Measurements from ENCODE around the gene HSD17B8. TPM values are rescaled to one million over a fixed set of nuclear protein-coding genes. Genes with fewer than 3 reads are reported as not detected.

HSD17B8 gene
- total RNA-seq: 10 to 100 TPM in 2 of 5 donors, 1 to 10 TPM in 2, not detected in 1; 8.0 to 24.8 (median 14.5) TPM
- polyA plus RNA-seq: 10 to 100 TPM; 21.5 to 29.9 (median 24.5) TPM
- long read RNA-seq, donor 1, partial matches to known transcripts: 0 of 2 reads
- long read RNA-seq, donor 1, other reads (novel, unspliced or antisense): 0 of 2 reads
- long read RNA-seq, donor 2, transcript HSD17B8-203 (9 exons, 990 nt): major isoform, 7 of 8 reads
- long read RNA-seq, donor 2, partial matches to known transcripts: 0 of 8 reads
- long read RNA-seq, donor 2, other reads (novel, unspliced or antisense): 0 of 8 reads
- long read RNA-seq, donor 3, transcript HSD17B8-203 (9 exons, 990 nt): major isoform, 5 of 5 reads
- long read RNA-seq, donor 3, partial matches to known transcripts: 0 of 5 reads
- long read RNA-seq, donor 3, other reads (novel, unspliced or antisense): 0 of 5 reads
- long read RNA-seq, donor 4, partial matches to known transcripts: 0 of 1 reads
- long read RNA-seq, donor 4, other reads (novel, unspliced or antisense): 0 of 1 reads
- long read RNA-seq, donor 5, transcript HSD17B8-203 (9 exons, 990 nt): major isoform, 5 of 5 reads
- long read RNA-seq, donor 5, partial matches to known transcripts: 0 of 5 reads
- long read RNA-seq, donor 5, other reads (novel, unspliced or antisense): 0 of 5 reads
- long read RNA-seq, donor 6, transcript HSD17B8-203 (9 exons, 990 nt): major isoform, 19 of 19 reads
- long read RNA-seq, donor 6, partial matches to known transcripts: 0 of 19 reads
- long read RNA-seq, donor 6, other reads (novel, unspliced or antisense): 0 of 19 reads
- long read RNA-seq, donor 7, transcript HSD17B8-203 (9 exons, 990 nt): major isoform, 6 of 6 reads
- long read RNA-seq, donor 7, partial matches to known transcripts: 0 of 6 reads
- long read RNA-seq, donor 7, other reads (novel, unspliced or antisense): 0 of 6 reads
- long read RNA-seq, donor 8, transcript HSD17B8-203 (9 exons, 990 nt): major isoform, 7 of 7 reads
- long read RNA-seq, donor 8, partial matches to known transcripts: 0 of 7 reads
- long read RNA-seq, donor 8, other reads (novel, unspliced or antisense): 0 of 7 reads
- long read RNA-seq, donor 9, transcript HSD17B8-203 (9 exons, 990 nt): major isoform, 5 of 10 reads
- long read RNA-seq, donor 9, partial matches to known transcripts: 5 of 10 reads
- long read RNA-seq, donor 9, other reads (novel, unspliced or antisense): 0 of 10 reads
- long read RNA-seq, donor 10, partial matches to known transcripts: 0 of 2 reads
- long read RNA-seq, donor 10, other reads (novel, unspliced or antisense): 0 of 2 reads

DNA sequence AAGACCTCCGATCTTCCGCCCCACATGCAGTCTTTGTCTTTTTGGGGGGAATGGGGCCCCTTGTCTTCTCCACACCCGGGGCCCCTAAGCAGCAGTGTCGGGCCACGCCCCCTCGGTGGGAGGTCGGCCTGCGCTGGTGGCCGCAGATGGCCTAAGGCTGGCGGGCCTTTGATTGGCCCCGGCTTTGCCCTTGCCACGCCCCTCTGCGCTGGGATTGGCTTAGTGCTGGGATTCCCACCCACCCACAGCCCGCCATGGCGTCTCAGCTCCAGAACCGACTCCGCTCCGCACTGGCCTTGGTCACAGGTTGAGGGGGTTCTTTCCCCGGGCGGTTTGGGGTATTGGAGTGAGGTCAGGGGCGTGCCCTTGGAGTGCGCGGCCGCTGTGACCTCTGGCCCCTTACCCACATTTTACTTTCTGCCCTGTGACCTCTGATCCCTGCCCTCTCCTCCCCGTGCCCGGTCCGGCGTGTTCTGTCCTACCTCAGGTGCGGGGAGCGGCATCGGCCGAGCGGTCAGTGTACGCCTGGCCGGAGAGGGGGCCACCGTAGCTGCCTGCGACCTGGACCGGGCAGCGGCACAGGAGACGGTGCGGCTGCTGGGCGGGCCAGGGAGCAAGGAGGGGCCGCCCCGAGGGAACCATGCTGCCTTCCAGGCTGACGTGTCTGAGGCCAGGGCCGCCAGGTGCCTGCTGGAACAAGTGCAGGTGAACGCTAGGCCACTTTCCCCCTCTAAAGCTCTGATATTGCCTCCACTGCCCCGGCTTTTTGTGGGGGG, at the start of gene HSD17B8:
Gene HSD17B8, plus strand, starts transcription at position 241 of the 776 bp plus-strand sequence. Its CDS starts 14 bp downstream, at position 255.
- Histone ChIP-seq H3K36me3 (peaks cover 17 to 27% (median 25%) of the 10 kb centered on the region in 4 donors), H3K9me3 (no peaks in the 10 kb centered on the region), H3K27me3 (no peaks in the 10 kb centered on the region), H3K4me3 (peak within 1 kb of the TSS; percentile 59 to 83 (median 72)), H3K27ac (peak within 1 kb of the TSS; percentile 81 to 86 (median 83)), H3K4me1 (peaks cover 46 to 72% (median 68%) of the 10 kb centered on the region in 4 donors)
- intact Hi-C loops (cut with DNase I; ENCODE audit: low total_unique reads): no loop called here
- TF ChIP-seq POLR2AphosphoS5 (IDR thresholded peaks at IDR 0.05): peak in 2 of 3 donors; percentile 71 to 85
- TF ChIP-seq, protein P1, sequence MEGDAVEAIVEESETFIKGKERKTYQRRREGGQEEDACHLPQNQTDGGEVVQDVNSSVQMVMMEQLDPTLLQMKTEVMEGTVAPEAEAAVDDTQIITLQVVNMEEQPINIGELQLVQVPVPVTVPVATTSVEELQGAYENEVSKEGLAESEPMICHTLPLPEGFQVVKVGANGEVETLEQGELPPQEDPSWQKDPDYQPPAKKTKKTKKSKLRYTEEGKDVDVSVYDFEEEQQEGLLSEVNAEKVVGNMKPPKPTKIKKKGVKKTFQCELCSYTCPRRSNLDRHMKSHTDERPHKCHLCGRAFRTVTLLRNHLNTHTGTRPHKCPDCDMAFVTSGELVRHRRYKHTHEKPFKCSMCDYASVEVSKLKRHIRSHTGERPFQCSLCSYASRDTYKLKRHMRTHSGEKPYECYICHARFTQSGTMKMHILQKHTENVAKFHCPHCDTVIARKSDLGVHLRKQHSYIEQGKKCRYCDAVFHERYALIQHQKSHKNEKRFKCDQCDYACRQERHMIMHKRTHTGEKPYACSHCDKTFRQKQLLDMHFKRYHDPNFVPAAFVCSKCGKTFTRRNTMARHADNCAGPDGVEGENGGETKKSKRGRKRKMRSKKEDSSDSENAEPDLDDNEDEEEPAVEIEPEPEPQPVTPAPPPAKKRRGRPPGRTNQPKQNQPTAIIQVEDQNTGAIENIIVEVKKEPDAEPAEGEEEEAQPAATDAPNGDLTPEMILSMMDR (IDR thresholded peaks at IDR 0.05): no peak
- 1 to 2% (median 1%) methylated on average over 44 to 48 of the region's 48 CpGs for WGBS, 5 donors
- peak; percentile 96 to 98 for DNase-seq

GRCh38 chr6:33156561-33156960, 47.9 kb upstream of the HSD17B8 start:
- intact Hi-C loops (cut with DNase I; ENCODE audit: low total_unique reads): no loop called here
- 73 to 95% (median 87%) methylated on average over 6 of the region's 6 CpGs for WGBS, 5 donors
- no peaks in the 10 kb centered on the region for H3K36me3 ChIP-seq
- no peak for DNase-seq
- H3K4me1 ChIP-seq: peaks cover 8 to 13% (median 11%) of the 10 kb centered on the region in 4 donors
- H3K27ac ChIP-seq: no peak overlapping the region
- TF ChIP-seq, protein P1 (IDR thresholded peaks at IDR 0.05): no peak
- H3K9me3 ChIP-seq: peaks cover 0 to 16% (median 13%) of the 10 kb centered on the region in 4 donors
- H3K4me3 ChIP-seq: no peak overlapping the region
- no peaks in the 10 kb centered on the region for H3K27me3 ChIP-seq

GRCh38 chr6:33156964-33157363, 47.5 kb upstream of the HSD17B8 start:
- H3K36me3 ChIP-seq: no peaks in the 10 kb centered on the region
- H3K27ac ChIP-seq: no peak overlapping the region
- 61 to 80% (median 77%) methylated on average over 2 of the region's 2 CpGs for WGBS, 5 donors
- no peak overlapping the region for H3K4me3 ChIP-seq
- H3K27me3 ChIP-seq: no peaks in the 10 kb centered on the region
- H3K4me1 ChIP-seq: peaks cover 12 to 17% (median 15%) of the 10 kb centered on the region in 4 donors
- TF ChIP-seq EP300 (IDR thresholded peaks at IDR 0.05) (no peak), POLR2AphosphoS5 (IDR thresholded peaks at IDR 0.05) (no peak), POLR2A (IDR thresholded peaks at IDR 0.05) (no peak)
- TF ChIP-seq, protein P1 (IDR thresholded peaks at IDR 0.05): no peak
- H3K9me3 ChIP-seq: peaks cover 0 to 12% (median 9%) of the 10 kb centered on the region in 4 donors
- no peak for DNase-seq
- intact Hi-C loops (cut with DNase I; ENCODE audit: low total_unique reads): no loop called here
